Endodermal cell (in vitro differentiated cells): ENCODE data around the gene PMVK. TPM values are rescaled to one million over a fixed set of nuclear protein-coding genes. Genes with fewer than 3 reads are reported as not detected.

ENCODE experiments used
- DNase-seq: peaks from one replicate; pipeline ENCODE4 v3.0.0-alpha.2; 2017
- H3K27ac ChIP-seq: 2 replicates; pipeline ENCODE4 v1.5.1; 2013; ENCODE audit warnings: mild to moderate bottlenecking, low read depth, low read length, moderate library complexity
- H3K27me3 ChIP-seq: 2 replicates; pipeline ENCODE4 v1.6.1; 2013; ENCODE audit warnings: mild to moderate bottlenecking, low read length, moderate library complexity; ENCODE audit not compliant: insufficient read depth, control insufficient read depth, poor library complexity, severe bottlenecking
- H3K36me3 ChIP-seq: 2 replicates; pipeline ENCODE4 v1.7.0; 2013; ENCODE audit warnings: mild to moderate bottlenecking, low read length, moderate library complexity; ENCODE audit not compliant: control insufficient read depth, insufficient read depth
- H3K4me1 ChIP-seq: one replicate; pipeline ENCODE4 v1.7.0; 2013; ENCODE audit warnings: low read length; ENCODE audit not compliant: control insufficient read depth, insufficient read depth
- H3K4me3 ChIP-seq: 2 replicates; pipeline ENCODE4 v1.5.1; 2013; ENCODE audit warnings: mild to moderate bottlenecking, low read length, moderate library complexity
- H3K9ac ChIP-seq: 2 replicates; pipeline ENCODE4 v1.6.1; 2013; ENCODE audit warnings: mild to moderate bottlenecking, low read length, moderate library complexity; ENCODE audit not compliant: poor library complexity, severe bottlenecking; ENCODE audit errors: extremely low read depth
- H3K9me3 ChIP-seq: 2 replicates; pipeline ENCODE4 v1.6.1; 2013; ENCODE audit warnings: mild to moderate bottlenecking, low read length, moderate library complexity; ENCODE audit not compliant: control insufficient read depth
- H3K27ac Mint-ChIP-seq: 2 replicates; pipeline ENCODE4 v1.8.0; 2020; ENCODE audit warnings: mixed read lengths
- H3K27me3 Mint-ChIP-seq: 2 replicates; pipeline ENCODE4 v1.8.0; 2021; ENCODE audit warnings: mild to moderate bottlenecking, mixed read lengths; ENCODE audit not compliant: insufficient read depth
- H3K36me3 Mint-ChIP-seq: 2 replicates; pipeline ENCODE4 v1.8.0; 2020; ENCODE audit warnings: low read depth, mixed read lengths
- H3K4me1 Mint-ChIP-seq: 2 replicates; pipeline ENCODE4 v1.8.0; 2020; ENCODE audit warnings: mixed read lengths
- H3K4me3 Mint-ChIP-seq: 2 replicates; pipeline ENCODE4 v1.8.0; 2020; ENCODE audit warnings: mild to moderate bottlenecking, moderate library complexity, mixed read lengths
- H3K9me3 Mint-ChIP-seq: 2 replicates; pipeline ENCODE4 v1.8.0; 2020; ENCODE audit warnings: mild to moderate bottlenecking, mixed read lengths
- WGBS, 2 experiments: methylation state at CpG; one replicate each; pipeline versions ENCODE4 v1.1.5 to v1.1.7; 2013; ENCODE audit warnings: missing lambda C conversion rate in 2 of 2, mixed read lengths in 1 of 2; ENCODE audit not compliant: insufficient coverage in 1 of 2, insufficient read length in 1 of 2; 5-methylcytosine and 5-hydroxymethylcytosine counted together
- total RNA-seq, 2 donors: library from RNA; stranded (reverse); fragmentation: NEBNext Ultra II Directional in 1 of 2; extraction: Animal tissue kit (Norgen Biotek cat#: 25700) in 1 of 2; gene quantifications; 2 replicates in 1 of 2; 3 replicates in 1 of 2; pipeline ENCODE4 v1.2.1, GENCODE V29; 2021
- TF ChIP-seq, protein P1 (sequence below): fragments of 200-600 bp; sonication (generic); conservative IDR thresholded peaks from 2 replicates; pipeline ENCODE4 v1.5.0; 2021; ENCODE audit warnings: antibody characterized with exemption, mild to moderate bottlenecking

Gene PMVK
- total RNA-seq, 2 donors from 2014 or later: 16.0 to 16.4 TPM

DNA sequence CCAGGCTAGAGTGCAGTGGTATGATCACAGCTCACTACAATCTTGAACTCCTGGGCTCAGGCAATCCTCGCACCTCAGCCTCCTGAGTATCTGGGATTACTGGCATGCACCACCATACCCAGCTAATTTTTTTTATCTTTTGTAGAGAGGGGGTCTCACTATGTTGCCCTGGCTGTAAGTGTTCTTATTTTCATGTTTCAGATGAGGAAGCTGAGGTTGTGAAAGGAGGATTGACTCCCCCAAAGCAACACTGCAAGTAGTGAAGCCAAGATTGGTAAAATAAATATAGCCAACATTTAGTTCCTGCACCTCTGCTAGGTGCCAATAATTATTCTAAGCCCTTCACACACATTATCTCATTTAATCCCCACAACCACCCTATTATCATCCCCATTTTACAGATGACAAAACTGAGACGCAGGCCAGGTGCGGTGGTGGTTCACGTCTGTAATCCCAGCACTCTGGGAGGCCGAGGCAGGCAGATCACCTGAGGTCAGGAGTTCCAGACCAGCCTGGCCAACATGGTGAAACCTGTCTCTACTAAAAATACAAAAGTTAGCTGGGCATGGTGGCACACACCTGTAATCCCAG is 2.1 kb downstream of the PMVK start:
- WGBS, 2 experiments: 97% methylated on average over 4 to 5 of the region's 5 CpGs
- no peak overlapping the region for H3K27ac ChIP-seq
- H3K27me3 ChIP-seq: no peaks in the 10 kb centered on the region
- peaks cover 4% of the 10 kb centered on the region for H3K36me3 ChIP-seq
- no peak overlapping the region for H3K4me3 Mint-ChIP-seq
- peaks cover 2% of the 10 kb centered on the region for H3K27me3 Mint-ChIP-seq
- H3K36me3 Mint-ChIP-seq: no peaks in the 10 kb centered on the region
- no peaks in the 10 kb centered on the region for H3K9me3 Mint-ChIP-seq
- no peaks in the 10 kb centered on the region for H3K4me1 ChIP-seq
- H3K4me1 Mint-ChIP-seq: peaks cover 10% of the 10 kb centered on the region
- no peak for DNase-seq
- no peak overlapping the region for H3K9ac ChIP-seq
- TF ChIP-seq, protein P1, sequence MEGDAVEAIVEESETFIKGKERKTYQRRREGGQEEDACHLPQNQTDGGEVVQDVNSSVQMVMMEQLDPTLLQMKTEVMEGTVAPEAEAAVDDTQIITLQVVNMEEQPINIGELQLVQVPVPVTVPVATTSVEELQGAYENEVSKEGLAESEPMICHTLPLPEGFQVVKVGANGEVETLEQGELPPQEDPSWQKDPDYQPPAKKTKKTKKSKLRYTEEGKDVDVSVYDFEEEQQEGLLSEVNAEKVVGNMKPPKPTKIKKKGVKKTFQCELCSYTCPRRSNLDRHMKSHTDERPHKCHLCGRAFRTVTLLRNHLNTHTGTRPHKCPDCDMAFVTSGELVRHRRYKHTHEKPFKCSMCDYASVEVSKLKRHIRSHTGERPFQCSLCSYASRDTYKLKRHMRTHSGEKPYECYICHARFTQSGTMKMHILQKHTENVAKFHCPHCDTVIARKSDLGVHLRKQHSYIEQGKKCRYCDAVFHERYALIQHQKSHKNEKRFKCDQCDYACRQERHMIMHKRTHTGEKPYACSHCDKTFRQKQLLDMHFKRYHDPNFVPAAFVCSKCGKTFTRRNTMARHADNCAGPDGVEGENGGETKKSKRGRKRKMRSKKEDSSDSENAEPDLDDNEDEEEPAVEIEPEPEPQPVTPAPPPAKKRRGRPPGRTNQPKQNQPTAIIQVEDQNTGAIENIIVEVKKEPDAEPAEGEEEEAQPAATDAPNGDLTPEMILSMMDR: no peak
- no peak overlapping the region for H3K27ac Mint-ChIP-seq
- H3K4me3 ChIP-seq: no peak overlapping the region
- H3K9me3 ChIP-seq: no peaks in the 10 kb centered on the region

- 89 to 96% methylated on average over 7 to 11 of the region's 11 CpGs for WGBS, 2 experiments
- no peak for DNase-seq
- no peaks in the 10 kb centered on the region for H3K9me3 Mint-ChIP-seq
- peaks cover 3% of the 10 kb centered on the region for H3K4me1 Mint-ChIP-seq
- H3K36me3 ChIP-seq: peaks cover 6% of the 10 kb centered on the region
- no peaks in the 10 kb centered on the region for H3K9me3 ChIP-seq
- no peaks in the 10 kb centered on the region for H3K4me1 ChIP-seq
- no peak overlapping the region for H3K9ac ChIP-seq
- no peaks in the 10 kb centered on the region for H3K27me3 ChIP-seq
- no peak overlapping the region for H3K27ac Mint-ChIP-seq
- peaks cover 2% of the 10 kb centered on the region for H3K27me3 Mint-ChIP-seq
- no peak overlapping the region for H3K27ac ChIP-seq
- H3K4me3 ChIP-seq: no peak overlapping the region
- no peak overlapping the region for H3K4me3 Mint-ChIP-seq
- H3K36me3 Mint-ChIP-seq: peaks cover 16% of the 10 kb centered on the region
- TF ChIP-seq, protein P1: no peak
Measured at GRCh38 chr1:154931940-154932487, 4.5 kb downstream of the PMVK start.

DNA sequence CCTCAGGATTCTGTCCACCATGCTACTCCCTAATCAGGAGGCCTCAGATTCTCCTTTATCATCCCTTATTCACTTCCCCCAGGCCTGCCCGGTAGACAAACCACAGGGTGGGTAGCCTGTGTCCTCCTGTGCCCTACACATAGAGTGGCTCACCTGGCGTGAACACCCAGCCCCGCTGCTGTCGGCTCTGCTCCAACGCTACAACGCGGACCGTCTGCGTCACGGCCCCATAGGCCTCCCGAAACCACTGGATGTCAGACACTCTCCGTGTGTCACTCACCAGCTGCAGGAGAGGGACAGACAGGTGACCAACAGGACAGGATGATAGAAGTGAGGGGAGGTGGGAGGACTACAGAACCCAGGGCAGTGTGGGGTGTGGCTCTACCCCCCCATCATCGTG is 10.3 kb downstream of the PMVK start:
- H3K4me1 Mint-ChIP-seq: no peaks in the 10 kb centered on the region
- Histone ChIP-seq H3K9ac (no peak overlapping the region), H3K9me3 (no peaks in the 10 kb centered on the region), H3K4me1 (no peaks in the 10 kb centered on the region), H3K27me3 (no peaks in the 10 kb centered on the region), H3K36me3 (peaks cover 12% of the 10 kb centered on the region), H3K4me3 (no peak overlapping the region), H3K27ac (no peak overlapping the region)
- WGBS, 2 experiments: 95% methylated on average over 13 of the region's 13 CpGs
- peaks cover 35% of the 10 kb centered on the region for H3K36me3 Mint-ChIP-seq
- no peak overlapping the region for H3K27ac Mint-ChIP-seq
- H3K27me3 Mint-ChIP-seq: no peaks in the 10 kb centered on the region
- no peak for DNase-seq
- no peaks in the 10 kb centered on the region for H3K9me3 Mint-ChIP-seq
- no peak overlapping the region for H3K4me3 Mint-ChIP-seq
- TF ChIP-seq, protein P1: no peak
